Lung (tissue), 12 donors: Measurements from ENCODE around the gene NCOA3. TPM values are rescaled to one million over a fixed set of nuclear protein-coding genes. Genes with fewer than 3 reads are reported as not detected.

ENCODE experiments used
- ATAC-seq: fragments of 200-7000 bp; cut with Tn5 transposase; one replicate; pipeline ENCODE4 v1.9.1; 2020; ENCODE audit warnings: moderate number of reproducible peaks; ENCODE audit not compliant: insufficient read depth, low FRiP score
- DNase-seq, 3 donors: peaks; one replicate each; pipeline ENCODE4 v3.0.0-alpha.2; 2013 to 2017
- H3K27ac ChIP-seq, 2 donors: one replicate each; pipeline ENCODE4 v1.5.1; 2013; ENCODE audit warnings: mild to moderate bottlenecking in 2 of 2, moderate library complexity in 2 of 2, control low read depth in 1 of 2, inconsistent platforms in 1 of 2, low read depth in 1 of 2, low read length in 1 of 2
- H3K27me3 ChIP-seq, 3 donors: one replicate each; pipeline ENCODE4 v1.5.1; 2013; ENCODE audit warnings: low read length in 2 of 3; ENCODE audit not compliant: control insufficient read depth in 3 of 3, insufficient read depth in 3 of 3
- H3K36me3 ChIP-seq, 4 donors: one replicate each; pipeline ENCODE4 v1.5.1; 2013; ENCODE audit warnings: low read length in 4 of 4, mild to moderate bottlenecking in 1 of 4, moderate library complexity in 1 of 4; ENCODE audit not compliant: control insufficient read depth in 4 of 4, insufficient read depth in 4 of 4
- H3K4me1 ChIP-seq, 5 donors: one replicate each; pipeline ENCODE4 v1.5.1; 2013; ENCODE audit warnings: low read length in 5 of 5, mild to moderate bottlenecking in 2 of 5, moderate library complexity in 1 of 5; ENCODE audit not compliant: control insufficient read depth in 5 of 5, insufficient read depth in 5 of 5
- H3K4me3 ChIP-seq: one replicate; pipeline ENCODE4 v1.5.1; 2013; ENCODE audit warnings: mild to moderate bottlenecking, control low read depth, moderate library complexity
- H3K9ac ChIP-seq, 2 donors: one replicate each; pipeline ENCODE4 v1.5.1; 2013; ENCODE audit warnings: low read length in 2 of 2, control low read depth in 1 of 2; ENCODE audit not compliant: insufficient read depth in 1 of 2
- H3K9me3 ChIP-seq, 4 donors: one replicate each; pipeline ENCODE4 v1.5.1; 2013; ENCODE audit warnings: low read length in 3 of 4, mild to moderate bottlenecking in 1 of 4, moderate library complexity in 1 of 4; ENCODE audit not compliant: control insufficient read depth in 4 of 4, insufficient read depth in 3 of 4
- CTCF ChIP-seq: IDR thresholded peaks from 2 replicates; pipeline ENCODE4 v1.5.1; 2012; ENCODE audit warnings: mild to moderate bottlenecking; ENCODE audit errors: control extremely low read depth, extremely low read depth
- WGBS, 2 donors: extraction: QIAGEN DNeasy Blood & Tissue Kit; methylation state at CpG; one replicate each; pipeline ENCODE4 v1.1.7; 2013; 5-methylcytosine and 5-hydroxymethylcytosine counted together
- polyA plus RNA-seq, 2 donors: library from polyadenylated mRNA; stranded (reverse); fragments of 200-250 nt; gene quantifications; one replicate each; pipeline ENCODE4 v1.2.1, GENCODE V29; 2013
- total RNA-seq, 2 donors: library from RNA; depleted of rRNA in 1 of 2; stranded (reverse); fragments of >200 nt in 1 of 2; gene quantifications; one replicate each; pipeline ENCODE4 v1.2.1, GENCODE V29; 2014 to 2021
- donor health status: control.
- donor health status: control.
- donor health status: Bipolar disorder and iron deficiency.
- donor health status: healthy.
- donor health status: DM: yes; HTN: yes; CAD: no.

The NCOA3 gene
- total and polyA plus RNA-seq, 4 donors: 5.5 to 69.4 (median 22.6) TPM

- TF ChIP-seq CTCF: no peak
- ATAC-seq (no peak), DNase-seq (no peak)
- Histone ChIP-seq H3K4me3 (no peak overlapping the region), H3K36me3 (no peaks in the 10 kb centered on the region), H3K9ac (no peak overlapping the region), H3K27me3 (no peaks in the 10 kb centered on the region), H3K9me3 (no peaks in the 10 kb centered on the region), H3K4me1 (peaks cover 0 to 18% (median 0%) of the 10 kb centered on the region in 5 donors), H3K27ac (no peak overlapping the region)
- WGBS, 2 donors: 92 to 93% methylated on average over 6 of the region's 6 CpGs
These were observed 7.5 kb downstream of the NCOA3 start for GRCh38 chr20:47509104-47509661.

- Histone ChIP-seq H3K36me3 (no peaks in the 10 kb centered on the region), H3K9ac (no peak overlapping the region), H3K4me1 (peaks cover 0 to 18% (median 0%) of the 10 kb centered on the region in 5 donors), H3K4me3 (no peak overlapping the region), H3K27ac (no peak overlapping the region), H3K9me3 (no peaks in the 10 kb centered on the region), H3K27me3 (no peaks in the 10 kb centered on the region)
- no peak for ATAC-seq
- 96 to 98% methylated on average over 1 of the region's 1 CpG for WGBS, 2 donors
- no peak for TF ChIP-seq CTCF
- no peak for DNase-seq
These were observed 8.0 kb downstream of the NCOA3 start for GRCh38 chr20:47509685-47510084.

GRCh38 chr20:47515843-47516242 is 14.2 kb downstream of the NCOA3 start:
- Histone ChIP-seq H3K36me3 (peaks cover 2 to 10% (median 4%) of the 10 kb centered on the region in 4 donors), H3K4me3 (no peak overlapping the region), H3K4me1 (peaks cover 0 to 6% (median 0%) of the 10 kb centered on the region in 5 donors), H3K9ac (no peak overlapping the region), H3K9me3 (peaks cover 0 to 6% (median 2%) of the 10 kb centered on the region in 4 donors), H3K27ac (no peak overlapping the region), H3K27me3 (no peaks in the 10 kb centered on the region)
- no peak for ATAC-seq
- DNase-seq: no peak
- TF ChIP-seq CTCF: no peak
- 92 to 98% methylated on average over 1 of the region's 1 CpG for WGBS, 2 donors
